Uterus (tissue), 4 donors: ENCODE results near the gene MYH3. TPM values are rescaled to one million over a fixed set of nuclear protein-coding genes. Genes with fewer than 3 reads are reported as not detected.
A peak's percentile ranks its signal among the peaks of the same experiment; 100 is the strongest.

Experiments
- DNase-seq, 2 donors: peaks; one replicate each; pipeline ENCODE4 v3.0.0-alpha.2; 2019 to 2020
- H3K27ac ChIP-seq, 2 donors: fragments of 200-600 bp; sonication (generic); 1 replicate in 1 of 2; 2 replicates in 1 of 2; pipeline ENCODE4 v1.5.1; 2016 to 2018
- H3K27me3 ChIP-seq, 2 donors: fragments of 200-600 bp; sonication (generic); one replicate each; pipeline ENCODE4 v1.5.1; 2018 to 2019; ENCODE audit warnings: control low read depth in 1 of 2
- H3K36me3 ChIP-seq, 2 donors: fragments of 200-600 bp; sonication (generic); one replicate each; pipeline ENCODE4 v1.5.1; 2019; ENCODE audit warnings: control low read depth in 1 of 2
- H3K4me1 ChIP-seq, 2 donors: fragments of 200-600 bp; sonication (generic); one replicate each; pipeline ENCODE4 v1.5.1; 2018 to 2019; ENCODE audit warnings: control low read depth in 1 of 2
- H3K4me3 ChIP-seq, 2 donors: fragments of 200-600 bp; sonication (generic); 1 replicate in 1 of 2; 2 replicates in 1 of 2; pipeline ENCODE4 v1.5.1; 2018 to 2019; ENCODE audit warnings: mild to moderate bottlenecking in 1 of 2
- H3K9me3 ChIP-seq, 2 donors: fragments of 200-600 bp; sonication (generic); one replicate each; pipeline ENCODE4 v1.5.1; 2019; ENCODE audit warnings: control low read depth in 1 of 2
- CTCF ChIP-seq, 4 experiments: fragments of 200-600 bp in 2 of 4; fragments of 450-650 bp in 2 of 4; sonication (generic) in 2 of 4; IDR thresholded peaks; one replicate each; pipeline ENCODE4 v1.5.1; 2016 to 2019; ENCODE audit warnings: antibody characterized with exemption in 4 of 4, mild to moderate bottlenecking in 2 of 4, moderate library complexity in 1 of 4
- POLR2A ChIP-seq, 2 donors: fragments of 450-650 bp; IDR thresholded peaks; one replicate each; pipeline ENCODE4 v1.6.1; 2016; ENCODE audit warnings: antibody characterized with exemption in 2 of 2, mild to moderate bottlenecking in 1 of 2, moderate library complexity in 1 of 2
- intact Hi-C: fragments of 100-400 bp; cut with DNase I; formaldehyde crosslinking; loops from one replicate; pipeline ENCODE4 v1.15.1; 2023; ENCODE audit warnings: low total_unique reads
- total RNA-seq, 4 donors: library from RNA; depleted of rRNA in 3 of 4; stranded (reverse); fragments of >200 nt in 3 of 4; gene quantifications; one replicate each; pipeline versions ENCODE4 v1.1.0 to v1.2.4, GENCODE V29; 2014 to 2023
- donor health status: DM: yes; HTN: yes; CAD: no.

MYH3 gene
- total RNA-seq, 4 donors from 2014 or later = under 0.01 to 11.9 (median 3.1) TPM

- no peaks in the 10 kb centered on the region for H3K4me1 ChIP-seq
- no peak overlapping the region for H3K4me3 ChIP-seq
- H3K36me3 ChIP-seq = no peaks in the 10 kb centered on the region
- no peaks in the 10 kb centered on the region for H3K27me3 ChIP-seq
- DNase-seq = no peak
- intact Hi-C loops = no loop called here
- TF ChIP-seq POLR2A (IDR thresholded peaks at IDR 0.05) (no peak), CTCF (IDR thresholded peaks at IDR 0.05) (peak; percentile 29 to 68 (median 36))
- no peaks in the 10 kb centered on the region for H3K9me3 ChIP-seq
- no peak overlapping the region for H3K27ac ChIP-seq
Observed at GRCh38 chr17:10631048-10631700, 25.9 kb downstream of the MYH3 start.

DNA sequence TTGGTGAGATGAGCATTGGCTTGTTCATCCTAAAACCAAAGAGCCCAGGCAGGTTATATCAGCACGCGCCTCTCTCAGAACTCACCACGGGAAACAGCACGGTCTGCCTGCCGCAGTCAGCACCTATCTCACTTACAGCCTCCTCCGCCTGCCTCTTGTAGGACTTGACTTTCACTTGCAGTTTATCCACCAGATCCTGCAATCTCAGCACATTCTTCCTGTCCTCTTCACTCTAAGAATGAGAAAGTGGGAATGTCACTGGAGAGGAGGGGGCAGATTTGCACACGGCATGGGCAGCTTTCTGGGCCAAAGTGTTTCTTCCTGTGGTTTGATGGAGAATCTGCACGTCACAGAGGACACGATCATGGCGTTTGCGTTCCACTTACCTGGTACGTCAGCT lies 27.4 kb downstream of the MYH3 start:
- Histone ChIP-seq H3K4me3 (no peak overlapping the region), H3K27me3 (no peaks in the 10 kb centered on the region), H3K4me1 (no peaks in the 10 kb centered on the region), H3K36me3 (no peaks in the 10 kb centered on the region), H3K9me3 (no peaks in the 10 kb centered on the region), H3K27ac (no peak overlapping the region)
- TF ChIP-seq POLR2A (IDR thresholded peaks at IDR 0.05) (no peak), CTCF (IDR thresholded peaks at IDR 0.05) (no peak)
- intact Hi-C loops = no loop called here
- no peak for DNase-seq

GRCh38 chr17:10628756-10629155 lies 28.4 kb downstream of the MYH3 start:
- Histone ChIP-seq H3K9me3 (no peaks in the 10 kb centered on the region), H3K27me3 (no peaks in the 10 kb centered on the region), H3K36me3 (no peaks in the 10 kb centered on the region), H3K4me1 (no peaks in the 10 kb centered on the region), H3K27ac (no peak overlapping the region), H3K4me3 (no peak overlapping the region)
- peak in 1 of 4 experiments; percentile 6 for TF ChIP-seq CTCF (IDR thresholded peaks at IDR 0.05)
- TF ChIP-seq POLR2A (IDR thresholded peaks at IDR 0.05) = no peak
- DNase-seq = no peak
- intact Hi-C loops = no loop called here

DNA sequence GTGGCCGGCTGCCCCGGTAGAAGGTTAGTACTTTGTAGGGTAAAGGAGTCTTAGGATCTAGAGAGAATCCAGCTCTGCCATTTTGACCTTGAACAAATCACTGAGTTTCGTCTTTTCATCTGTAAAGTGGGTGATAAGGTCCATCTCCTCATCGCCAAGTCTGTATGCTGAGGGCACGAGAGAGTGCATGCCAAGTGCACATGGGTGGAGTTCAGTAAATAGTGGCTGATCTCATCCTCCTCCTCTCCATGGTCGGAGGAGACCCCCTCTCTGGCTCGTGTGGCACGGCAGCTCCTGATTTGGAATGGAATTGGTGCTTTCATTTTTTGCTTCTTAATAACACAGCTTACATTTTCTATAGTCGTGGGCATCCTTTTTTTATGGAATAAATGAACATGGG lies 30.7 kb downstream of the MYH3 start:
- intact Hi-C loops = no loop called here
- Histone ChIP-seq H3K36me3 (no peaks in the 10 kb centered on the region), H3K9me3 (no peaks in the 10 kb centered on the region), H3K27ac (no peak overlapping the region), H3K4me1 (no peaks in the 10 kb centered on the region), H3K27me3 (no peaks in the 10 kb centered on the region), H3K4me3 (no peak overlapping the region)
- no peak for DNase-seq
- TF ChIP-seq POLR2A (IDR thresholded peaks at IDR 0.05) = no peak
- no peak for TF ChIP-seq CTCF (IDR thresholded peaks at IDR 0.05)

DNA sequence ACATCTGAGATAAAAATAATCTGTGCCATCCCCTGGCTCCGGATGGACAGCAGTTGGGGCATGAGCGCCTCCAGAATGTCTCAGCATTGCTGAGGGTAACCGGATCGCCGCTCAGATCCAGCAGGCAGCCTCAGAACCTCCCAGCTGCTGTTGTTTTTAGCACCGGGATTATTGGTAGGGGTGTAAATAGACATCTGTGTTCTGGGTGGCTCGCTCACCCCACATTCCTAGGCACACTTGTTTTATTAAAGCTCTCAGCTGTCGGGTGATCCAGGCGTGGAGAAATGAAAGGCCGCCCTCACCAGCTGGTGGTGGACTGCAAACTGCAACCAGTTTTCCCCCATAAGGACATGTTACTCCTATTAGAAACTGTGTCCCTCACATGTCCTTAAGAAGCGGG lies 32.1 kb downstream of the MYH3 start:
- DNase-seq = no peak
- Histone ChIP-seq H3K36me3 (no peaks in the 10 kb centered on the region), H3K4me3 (no peak overlapping the region), H3K27me3 (no peaks in the 10 kb centered on the region), H3K4me1 (no peaks in the 10 kb centered on the region), H3K27ac (peak overlapping the region in 1 of 2 donors; percentile 3), H3K9me3 (no peaks in the 10 kb centered on the region)
- intact Hi-C loops = no loop called here
- no peak for TF ChIP-seq CTCF (IDR thresholded peaks at IDR 0.05)
- TF ChIP-seq POLR2A (IDR thresholded peaks at IDR 0.05) = no peak
